HG03135 (cell line): ENCODE data around the gene SGSM2.
"Not testable (repeated sequence)": the region's sequence is repeated elsewhere in the genome, so short reads cannot be mapped to it uniquely, and the experiment has no call there.

ENCODE experiments used
- ATAC-seq: cut with Tn5 transposase; IDR thresholded peaks from one replicate; pipeline ENCODE4 v1.9.1; 2021; ENCODE audit warnings: mild to moderate bottlenecking, moderate library complexity; ENCODE audit not compliant: unreplicated experiment

Gene SGSM2, protein sequence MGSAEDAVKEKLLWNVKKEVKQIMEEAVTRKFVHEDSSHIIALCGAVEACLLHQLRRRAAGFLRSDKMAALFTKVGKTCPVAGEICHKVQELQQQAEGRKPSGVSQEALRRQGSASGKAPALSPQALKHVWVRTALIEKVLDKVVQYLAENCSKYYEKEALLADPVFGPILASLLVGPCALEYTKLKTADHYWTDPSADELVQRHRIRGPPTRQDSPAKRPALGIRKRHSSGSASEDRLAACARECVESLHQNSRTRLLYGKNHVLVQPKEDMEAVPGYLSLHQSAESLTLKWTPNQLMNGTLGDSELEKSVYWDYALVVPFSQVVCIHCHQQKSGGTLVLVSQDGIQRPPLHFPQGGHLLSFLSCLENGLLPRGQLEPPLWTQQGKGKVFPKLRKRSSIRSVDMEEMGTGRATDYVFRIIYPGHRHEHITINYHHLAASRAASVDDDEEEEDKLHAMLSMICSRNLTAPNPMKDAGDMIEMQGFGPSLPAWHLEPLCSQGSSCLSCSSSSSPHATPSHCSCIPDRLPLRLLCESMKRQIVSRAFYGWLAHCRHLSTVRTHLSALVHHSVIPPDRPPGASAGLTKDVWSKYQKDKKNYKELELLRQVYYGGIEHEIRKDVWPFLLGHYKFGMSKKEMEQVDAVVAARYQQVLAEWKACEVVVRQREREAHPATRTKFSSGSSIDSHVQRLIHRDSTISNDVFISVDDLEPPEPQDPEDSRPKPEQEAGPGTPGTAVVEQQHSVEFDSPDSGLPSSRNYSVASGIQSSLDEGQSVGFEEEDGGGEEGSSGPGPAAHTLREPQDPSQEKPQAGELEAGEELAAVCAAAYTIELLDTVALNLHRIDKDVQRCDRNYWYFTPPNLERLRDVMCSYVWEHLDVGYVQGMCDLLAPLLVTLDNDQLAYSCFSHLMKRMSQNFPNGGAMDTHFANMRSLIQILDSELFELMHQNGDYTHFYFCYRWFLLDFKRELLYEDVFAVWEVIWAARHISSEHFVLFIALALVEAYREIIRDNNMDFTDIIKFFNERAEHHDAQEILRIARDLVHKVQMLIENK

DNA sequence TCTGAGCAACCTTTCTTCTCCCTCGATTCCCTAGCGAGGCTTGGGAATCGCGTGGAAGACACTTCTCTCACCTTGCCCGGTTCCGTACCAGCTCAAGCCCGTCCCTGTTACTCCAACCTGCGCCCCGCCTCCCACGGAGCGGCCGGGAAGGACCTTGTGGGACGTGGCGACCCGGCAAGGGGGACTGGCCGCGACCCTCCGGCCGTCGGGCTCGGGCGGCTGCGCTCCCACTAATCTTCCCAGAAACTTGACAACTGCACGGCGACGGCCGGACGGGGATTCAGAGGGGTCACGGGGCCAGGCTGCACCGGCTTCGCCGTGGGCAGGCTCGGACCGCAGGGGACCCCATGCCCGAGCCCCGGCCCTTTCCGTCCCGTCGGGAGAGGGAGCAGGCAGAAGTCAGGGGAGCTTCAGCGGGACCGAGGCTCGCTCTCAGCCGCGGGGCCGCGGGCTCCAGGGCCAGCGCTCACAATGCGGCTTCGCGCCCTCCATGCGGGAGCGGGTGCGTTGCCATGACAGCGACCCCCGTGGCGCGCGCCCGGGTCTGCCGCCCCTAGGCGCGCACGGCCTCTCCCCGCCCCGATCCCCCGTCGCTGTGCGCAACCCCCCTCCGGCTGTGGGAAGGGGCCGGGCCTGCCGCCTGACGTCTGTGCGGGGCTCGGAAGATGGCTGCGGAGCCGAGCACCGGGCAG is at the start of gene SGSM2:
Gene SGSM2, plus strand, starts transcription at position 650 of the 692 bp plus-strand sequence. CDS start 188 bp downstream, outside the sequence.
- ATAC-seq = peak; percentile 30

DNA sequence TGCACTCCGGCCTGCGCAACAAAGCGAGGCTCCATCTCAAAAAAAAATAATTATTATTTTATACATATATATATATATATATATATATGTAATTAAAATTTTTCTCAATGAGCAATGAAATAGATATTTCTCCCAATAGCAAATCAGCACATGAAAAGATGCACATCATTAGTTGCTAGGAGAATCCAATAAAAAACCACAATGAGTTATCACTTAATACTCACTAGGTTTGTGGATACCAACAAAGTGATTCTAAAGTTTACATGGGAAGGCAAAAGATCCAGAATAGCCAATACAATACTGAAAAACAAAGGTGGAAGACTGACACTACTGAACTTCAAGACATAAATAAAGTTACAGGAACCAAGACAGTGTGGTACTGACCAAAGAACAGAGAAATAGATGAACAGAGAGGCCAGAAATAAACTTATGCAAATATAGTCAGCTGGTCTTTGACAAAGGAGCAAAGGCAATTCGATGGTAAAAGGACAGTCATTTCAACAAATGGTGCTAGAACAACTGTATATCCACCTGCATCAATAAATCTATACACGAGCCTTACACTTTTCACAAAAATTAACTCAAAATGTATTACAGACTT is 47.3 kb upstream of the SGSM2 start:
- ATAC-seq = no peak

DNA sequence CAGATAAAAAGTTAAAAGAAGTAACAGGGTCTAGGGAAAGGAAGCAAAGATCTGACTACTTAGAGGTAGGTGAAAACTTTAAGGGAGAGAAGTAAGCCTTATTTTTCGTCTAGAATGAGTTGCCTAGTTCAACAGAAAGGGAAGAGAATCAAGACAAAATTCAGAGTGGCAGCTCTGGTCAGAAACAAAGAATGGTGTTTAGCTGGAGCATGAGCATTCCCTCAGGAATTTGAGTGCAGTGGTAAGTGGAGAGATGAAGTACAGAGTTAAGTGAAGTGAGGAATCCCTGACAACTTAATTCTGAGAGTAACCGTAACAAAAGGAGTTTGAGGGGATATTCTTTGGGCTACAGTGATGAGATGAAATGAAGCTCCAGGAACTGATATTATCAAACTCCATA is 45.2 kb upstream of the SGSM2 start:
- ATAC-seq = no peak

DNA sequence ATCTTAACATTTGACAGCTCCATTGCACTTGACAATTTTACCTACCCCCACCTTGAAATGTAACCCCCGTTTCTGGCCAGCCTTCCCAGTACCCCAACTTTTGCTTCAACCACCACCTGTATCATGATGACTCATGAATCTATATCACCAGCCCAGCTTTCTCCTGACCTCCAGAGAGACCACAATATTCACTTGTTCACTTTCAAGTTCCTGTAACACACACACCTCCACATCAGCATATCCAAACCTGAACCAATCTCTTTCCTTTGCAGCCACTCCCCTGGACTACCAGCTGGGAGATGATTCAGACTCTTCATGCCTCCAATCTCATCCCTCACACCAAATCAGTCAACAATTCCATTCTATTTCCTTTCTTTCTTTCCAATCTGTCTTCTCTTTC is 41.7 kb upstream of the SGSM2 start:
- no peak for ATAC-seq

DNA sequence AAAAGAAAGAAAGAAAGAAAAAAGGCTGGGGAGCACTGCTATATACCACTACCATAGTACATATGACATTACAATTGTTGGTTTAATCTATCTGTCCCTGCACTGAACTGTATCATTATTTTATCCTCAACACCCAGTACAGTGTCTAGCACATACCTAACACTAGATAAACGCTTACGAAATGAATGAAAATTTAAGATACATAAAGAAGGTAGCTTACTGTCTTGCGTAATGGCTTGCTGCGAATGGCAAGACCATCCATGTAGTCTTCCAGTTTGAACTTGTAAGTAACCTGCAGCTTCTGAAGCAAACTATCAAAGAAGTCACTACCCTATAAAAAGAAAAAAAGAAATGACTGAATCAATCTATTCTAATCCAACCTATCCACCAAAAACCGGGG is 40.3 kb upstream of the SGSM2 start:
- no peak for ATAC-seq

DNA sequence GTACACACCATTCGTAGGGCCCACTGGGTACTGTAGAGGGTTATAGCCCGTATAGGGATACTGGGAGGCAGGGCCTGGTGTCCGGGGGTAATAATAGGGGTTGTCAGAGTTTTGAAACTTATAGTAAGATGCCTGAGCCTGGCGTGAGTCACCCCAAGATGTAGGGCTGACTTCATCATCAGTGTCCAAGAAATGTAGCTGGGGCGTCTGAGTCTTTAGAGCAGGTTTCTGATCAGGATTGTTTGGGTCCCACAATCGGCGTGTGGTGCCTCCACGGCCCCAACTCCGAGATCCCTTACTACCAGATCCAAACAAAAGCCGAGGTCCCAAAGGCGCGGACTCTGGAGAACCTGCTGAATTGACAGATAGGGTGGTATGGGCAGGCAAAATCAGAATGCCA is 38.2 kb upstream of the SGSM2 start:
- no peak for ATAC-seq

DNA sequence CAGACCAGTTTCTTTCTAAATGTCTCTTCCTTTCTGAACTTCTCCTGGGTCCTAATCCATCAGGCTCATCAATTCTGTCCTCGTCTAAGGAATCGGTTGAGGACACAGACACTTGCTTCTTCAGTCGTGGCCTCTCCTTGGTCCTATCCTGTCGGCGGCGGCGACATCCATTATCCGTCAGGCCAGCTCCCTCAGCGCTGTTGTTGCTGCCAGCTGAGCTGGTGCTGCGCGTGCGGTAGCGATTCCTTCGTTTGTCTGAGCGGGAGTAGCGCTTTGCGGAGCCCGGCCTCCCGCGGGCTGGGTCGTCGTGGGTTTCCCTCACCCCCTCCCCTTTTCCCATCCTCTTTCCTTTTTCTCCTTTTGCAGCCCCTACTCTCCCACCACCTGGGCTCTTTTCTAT is 37.5 kb upstream of the SGSM2 start:
- no peak for ATAC-seq

DNA sequence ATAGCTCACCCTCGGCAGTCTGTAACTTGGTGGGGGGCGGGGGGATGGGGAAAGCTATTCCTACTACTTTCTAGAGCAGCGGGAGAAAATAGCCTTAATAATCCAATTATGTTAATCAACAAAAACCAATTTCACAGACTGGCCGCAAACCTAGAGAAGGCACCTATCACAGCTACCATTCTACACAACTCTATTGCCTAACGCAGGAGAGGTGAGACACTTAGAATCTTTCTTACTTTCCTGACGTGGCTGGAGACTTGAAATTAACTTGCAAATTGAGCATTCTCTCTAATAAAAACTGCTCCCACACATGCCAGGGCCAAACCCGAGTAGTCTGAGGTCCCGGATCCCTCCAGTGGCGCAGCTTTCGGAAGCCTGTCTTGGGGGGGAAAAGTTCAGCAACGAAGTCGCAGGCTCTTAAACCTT is 34.5 kb upstream of the SGSM2 start:
- ATAC-seq = peak; percentile 6

DNA sequence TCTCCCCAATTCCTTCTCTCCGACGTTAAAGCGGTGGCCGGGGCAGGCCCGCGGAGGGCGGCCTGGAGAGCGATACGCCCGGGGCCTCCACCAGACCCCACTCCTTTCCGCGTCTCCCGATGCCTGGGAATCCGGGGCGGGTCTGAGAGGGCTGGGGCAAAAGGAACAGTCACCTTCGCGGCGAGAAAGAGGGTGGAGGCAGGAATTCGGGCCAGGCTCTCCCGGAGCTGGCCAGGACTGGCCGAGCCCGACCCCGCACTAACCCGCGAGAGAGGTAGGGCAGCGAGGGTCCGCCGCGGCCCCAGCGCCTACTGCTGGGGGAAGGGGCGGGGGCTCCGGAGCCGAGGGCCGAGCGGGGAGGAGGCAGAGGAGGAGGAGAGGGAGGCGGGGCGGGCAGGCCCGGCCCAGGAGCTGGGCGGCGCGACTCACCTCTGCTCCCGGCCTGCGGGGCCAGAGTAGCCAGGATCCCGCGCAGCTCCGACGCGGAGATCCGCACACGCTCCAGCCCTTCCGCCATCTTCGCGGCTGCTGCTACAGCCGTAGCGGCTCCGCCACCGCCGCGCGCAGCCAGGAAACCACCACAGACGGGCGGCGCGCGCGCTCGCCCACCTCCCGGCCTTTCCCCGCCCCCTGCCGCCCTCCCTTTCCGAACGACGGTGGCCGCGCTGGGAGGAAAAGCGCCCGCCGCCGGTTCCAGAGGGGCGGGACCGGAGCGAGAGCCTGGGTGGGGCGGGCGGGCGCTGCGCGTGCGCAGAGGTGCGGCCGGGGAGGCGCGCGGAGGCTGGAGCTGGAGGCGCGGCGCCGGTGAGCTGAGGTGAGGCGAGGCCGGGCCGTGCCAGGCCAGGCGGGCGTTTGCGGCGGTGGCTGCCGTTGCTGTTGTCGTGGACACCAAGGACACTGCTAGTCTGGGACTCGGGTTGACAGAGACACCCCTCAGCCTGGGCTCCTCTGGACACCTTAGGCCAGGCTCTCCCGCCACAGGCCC is 33.8 kb upstream of the SGSM2 start, which contains the start of the genes SMG6 and SRR:
Gene SMG6, minus strand, starts transcription at position 582 of the 985 bp plus-strand sequence. Its CDS starts 65 bp downstream, at position 517.
Gene SRR, plus strand, starts transcription at position 747 of the 985 bp plus-strand sequence. CDS start 11,611 bp downstream, outside the sequence.
- ATAC-seq = peak; percentile 82

DNA sequence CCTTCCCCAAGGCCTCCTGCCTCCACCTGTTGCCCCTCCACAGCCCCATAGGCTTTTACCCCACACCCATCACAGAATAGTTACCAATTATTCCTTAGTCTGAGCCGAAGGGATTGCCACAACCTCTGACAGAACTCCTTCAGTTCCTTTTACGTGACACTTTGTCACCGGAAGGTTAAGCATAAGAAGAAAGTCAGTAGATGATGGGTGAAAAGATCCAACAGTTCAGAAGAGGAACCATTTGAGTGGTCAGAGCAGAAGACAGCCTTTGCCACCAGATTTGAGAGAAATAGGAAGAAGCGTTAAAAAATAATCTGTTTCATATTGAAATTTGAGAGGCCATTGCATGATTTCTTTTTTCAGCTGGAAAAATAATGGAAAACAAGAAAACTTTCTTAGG is 32.4 kb upstream of the SGSM2 start:
- no peak for ATAC-seq

DNA sequence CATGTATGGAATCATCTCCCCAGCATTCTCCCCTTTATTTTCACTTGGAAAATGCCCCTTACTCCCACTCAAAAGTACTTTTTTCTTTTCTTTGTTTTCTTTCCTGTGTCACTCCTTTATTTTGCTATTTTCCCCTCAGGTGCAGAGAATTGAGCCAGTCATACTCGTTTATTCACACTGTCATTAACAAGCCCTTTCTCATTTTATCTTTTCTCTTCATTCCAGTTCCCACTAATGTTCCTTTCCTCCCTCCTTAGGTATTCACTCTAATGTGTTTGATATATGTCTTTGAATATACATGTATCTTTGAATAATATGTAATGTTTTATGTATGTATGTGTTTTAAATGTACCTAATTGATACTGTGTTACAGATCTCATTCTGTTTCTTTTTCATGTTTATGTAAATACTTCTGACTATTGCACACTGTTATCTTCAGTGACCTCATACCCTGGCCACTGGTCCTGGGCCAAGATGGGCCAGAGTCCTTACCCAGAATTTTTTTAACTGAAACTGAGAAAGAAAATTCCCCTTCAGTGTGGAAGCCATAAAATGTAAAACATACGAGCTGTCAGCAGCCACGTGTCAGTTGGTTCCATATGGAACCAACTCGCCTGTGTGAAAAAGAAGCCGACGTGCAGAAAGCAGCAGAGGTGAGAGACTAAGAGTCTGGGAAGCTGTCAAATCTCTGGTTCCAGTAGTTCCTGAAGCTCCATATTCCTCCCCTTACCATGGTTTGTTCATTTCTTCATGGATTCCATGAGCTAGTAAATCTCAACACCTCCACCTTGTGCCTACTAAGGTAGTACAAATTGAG is 27.8 kb upstream of the SGSM2 start:
- no peak for ATAC-seq

DNA sequence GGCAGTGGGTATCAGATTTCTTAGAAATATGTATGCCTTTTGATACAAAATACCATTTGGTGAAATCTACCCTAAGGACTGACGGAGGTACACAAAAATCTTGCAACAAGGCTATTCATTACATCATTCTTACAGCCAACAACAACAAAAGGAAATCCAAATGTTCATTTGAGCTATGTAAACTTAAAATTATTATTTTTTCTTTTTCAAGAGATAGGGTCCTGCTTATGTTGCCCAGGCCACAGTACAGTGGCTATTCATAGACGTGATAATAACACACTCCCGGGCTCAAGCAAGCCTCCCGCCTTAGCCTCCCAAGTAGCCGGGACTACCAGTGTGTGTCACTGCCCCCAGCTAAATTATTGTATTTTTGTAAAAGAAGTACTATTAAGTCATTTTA is 24.6 kb upstream of the SGSM2 start:
- ATAC-seq = no peak

DNA sequence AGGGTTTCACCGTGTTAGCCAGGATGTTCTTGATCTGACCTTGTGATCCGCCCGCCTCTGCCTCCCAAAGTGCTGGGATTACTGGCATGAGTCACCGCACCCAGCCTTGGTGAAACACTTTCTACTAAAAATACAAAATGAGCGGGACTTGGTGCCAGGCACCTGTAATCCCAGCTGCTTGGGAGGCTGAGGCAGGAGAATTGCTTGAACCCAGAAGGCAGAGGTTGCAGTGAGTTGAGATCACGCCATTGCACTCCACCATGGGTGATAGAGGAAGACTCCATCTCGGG is 20.4 kb upstream of the SGSM2 start:
- not testable (repeated sequence) for ATAC-seq

DNA sequence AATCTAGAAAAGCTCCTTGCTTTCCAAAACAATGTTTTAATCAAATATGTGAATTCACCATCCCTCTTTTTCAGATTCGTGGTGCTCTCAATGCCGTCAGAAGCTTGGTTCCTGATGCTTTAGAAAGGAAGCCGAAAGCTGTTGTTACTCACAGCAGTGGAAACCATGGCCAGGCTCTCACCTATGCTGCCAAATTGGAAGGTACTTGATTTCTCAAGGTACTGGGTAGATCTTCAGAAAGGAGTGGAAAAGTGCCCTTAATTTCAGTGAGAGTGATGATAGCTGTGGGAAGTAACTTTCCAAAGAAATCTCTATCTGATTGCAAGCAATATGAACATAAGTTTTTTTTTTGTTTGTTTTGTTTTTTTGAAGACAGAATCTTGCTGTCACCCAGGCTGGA is 19.5 kb upstream of the SGSM2 start:
- ATAC-seq = no peak

DNA sequence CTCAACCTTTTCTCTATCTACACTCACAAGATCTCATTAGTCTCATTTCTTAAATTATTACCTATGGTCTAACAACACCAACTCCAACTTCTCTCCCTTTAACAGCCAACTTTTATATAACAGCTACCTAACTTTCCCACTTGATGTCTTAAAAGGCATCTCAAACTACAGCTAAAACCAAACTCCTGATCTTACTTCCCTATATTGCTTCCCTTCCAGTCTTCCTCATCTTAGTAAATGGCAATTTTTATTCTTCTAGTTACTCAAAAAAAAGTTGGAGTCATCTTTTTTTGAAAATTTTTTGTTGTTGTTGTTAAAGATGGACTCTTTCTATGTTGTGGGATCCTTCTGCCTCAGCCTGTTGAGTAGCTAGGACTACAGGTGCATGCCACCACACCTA is 18.2 kb upstream of the SGSM2 start:
- ATAC-seq = no peak

DNA sequence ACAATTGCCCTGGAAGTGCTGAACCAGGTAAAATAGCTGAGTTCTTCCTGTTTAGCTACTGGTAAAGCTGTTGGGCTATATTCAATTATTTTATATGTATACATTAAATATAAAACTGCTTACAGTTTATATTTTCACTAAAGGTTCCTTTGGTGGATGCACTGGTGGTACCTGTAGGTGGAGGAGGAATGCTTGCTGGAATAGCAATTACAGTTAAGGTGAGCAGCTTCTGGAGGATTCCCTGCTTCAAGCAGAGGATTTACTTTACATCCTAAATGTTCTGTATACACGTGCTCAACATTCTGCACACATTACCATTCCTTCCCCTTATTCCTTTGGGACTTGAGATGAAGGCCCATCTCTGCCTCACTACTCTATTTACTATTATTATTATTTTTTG is 15.9 kb upstream of the SGSM2 start:
- ATAC-seq = no peak

DNA sequence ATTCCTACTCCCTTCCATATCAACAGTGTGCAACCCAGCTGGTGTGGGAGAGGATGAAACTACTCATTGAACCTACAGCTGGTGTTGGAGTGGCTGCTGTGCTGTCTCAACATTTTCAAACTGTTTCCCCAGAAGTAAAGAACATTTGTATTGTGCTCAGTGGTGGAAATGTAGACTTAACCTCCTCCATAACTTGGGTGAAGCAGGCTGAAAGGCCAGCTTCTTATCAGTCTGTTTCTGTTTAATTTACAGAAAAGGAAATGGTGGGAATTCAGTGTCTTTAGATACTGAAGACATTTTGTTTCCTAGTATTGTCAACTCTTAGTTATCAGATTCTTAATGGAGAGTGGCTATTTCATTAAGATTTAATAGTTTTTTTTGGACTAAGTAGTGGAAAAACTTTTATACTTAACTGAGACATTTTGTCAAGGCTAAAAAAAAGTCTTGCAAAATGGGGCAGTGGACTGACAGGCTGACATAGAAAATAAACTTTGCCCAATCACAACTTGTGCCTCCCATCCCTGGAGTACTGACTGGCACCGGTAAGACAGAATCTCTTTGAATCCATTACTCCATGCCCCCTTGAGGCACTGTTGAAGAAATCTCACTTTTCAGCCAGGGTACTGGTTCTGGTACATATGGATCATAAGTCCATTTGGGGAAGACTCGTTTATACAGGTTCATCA is 13.5 kb upstream of the SGSM2 start:
- no peak for ATAC-seq

DNA sequence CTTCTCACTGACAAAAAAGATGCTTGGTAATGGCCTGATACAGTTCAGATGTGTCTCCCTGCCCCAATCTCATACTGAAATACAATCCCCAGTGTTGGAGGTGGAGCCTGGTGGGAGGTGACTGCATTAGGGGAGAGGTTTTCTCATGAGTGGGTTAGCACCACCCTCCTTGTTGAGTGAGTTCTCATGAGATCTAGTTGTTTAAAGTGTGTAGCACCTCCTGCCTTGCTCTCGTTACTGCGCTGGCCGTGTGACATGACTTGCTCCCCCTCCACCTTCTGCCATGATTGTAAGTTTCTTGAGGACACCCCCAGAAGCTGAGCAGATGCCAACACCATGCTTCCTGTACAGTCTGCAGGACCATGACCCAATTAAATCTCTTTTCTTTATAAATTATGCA is 6.0 kb upstream of the SGSM2 start:
- ATAC-seq = no peak
